ENCODE results near the gene SERAC1.

SERAC1 gene

DNA sequence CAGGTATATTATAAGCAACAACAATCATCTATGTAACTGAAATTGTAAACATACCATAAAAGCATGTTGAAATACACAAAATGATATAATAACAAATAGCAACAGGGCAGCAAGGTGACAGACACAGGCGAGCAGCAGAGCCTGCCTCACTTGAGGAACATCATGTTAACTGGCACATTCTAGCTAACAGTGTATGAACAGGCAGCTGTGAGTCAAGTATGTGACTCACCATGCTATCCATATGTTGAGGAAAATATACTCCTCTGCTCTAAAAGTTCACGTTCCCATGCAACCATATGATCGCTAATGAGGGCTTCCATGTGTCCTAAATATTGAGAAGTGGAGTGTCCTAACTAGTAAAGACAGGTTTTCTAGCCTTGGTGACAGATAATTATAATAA is 18.4 kb downstream of the SERAC1 start:
- Histone ChIP-seq H3K27ac (replicated peaks) (no peak overlapping the region), H3K4me3 (replicated peaks; ENCODE audit: insufficient read depth, low read length) (no peak overlapping the region), H3K27me3 (ENCODE audit: insufficient read depth, poor library complexity, severe bottlenecking) (no peaks in the 10 kb centered on the region)
- no peak for DNase-seq (ENCODE audit: low read depth in 1 of 2, low spot score in 1 of 2)
- TF ChIP-seq REST (IDR thresholded peaks at IDR 0.05; ENCODE audit: insufficient replicate concordance, low read depth) (no peak), GABPA (IDR thresholded peaks at IDR 0.05; ENCODE audit: low read depth) (no peak), POLR2AphosphoS5 (IDR thresholded peaks at IDR 0.05; ENCODE audit: low read depth) (no peak), SPI1 (IDR thresholded peaks at IDR 0.05; ENCODE audit: borderline replicate concordance, low read depth) (no peak)
- TF ChIP-seq, protein P1, sequence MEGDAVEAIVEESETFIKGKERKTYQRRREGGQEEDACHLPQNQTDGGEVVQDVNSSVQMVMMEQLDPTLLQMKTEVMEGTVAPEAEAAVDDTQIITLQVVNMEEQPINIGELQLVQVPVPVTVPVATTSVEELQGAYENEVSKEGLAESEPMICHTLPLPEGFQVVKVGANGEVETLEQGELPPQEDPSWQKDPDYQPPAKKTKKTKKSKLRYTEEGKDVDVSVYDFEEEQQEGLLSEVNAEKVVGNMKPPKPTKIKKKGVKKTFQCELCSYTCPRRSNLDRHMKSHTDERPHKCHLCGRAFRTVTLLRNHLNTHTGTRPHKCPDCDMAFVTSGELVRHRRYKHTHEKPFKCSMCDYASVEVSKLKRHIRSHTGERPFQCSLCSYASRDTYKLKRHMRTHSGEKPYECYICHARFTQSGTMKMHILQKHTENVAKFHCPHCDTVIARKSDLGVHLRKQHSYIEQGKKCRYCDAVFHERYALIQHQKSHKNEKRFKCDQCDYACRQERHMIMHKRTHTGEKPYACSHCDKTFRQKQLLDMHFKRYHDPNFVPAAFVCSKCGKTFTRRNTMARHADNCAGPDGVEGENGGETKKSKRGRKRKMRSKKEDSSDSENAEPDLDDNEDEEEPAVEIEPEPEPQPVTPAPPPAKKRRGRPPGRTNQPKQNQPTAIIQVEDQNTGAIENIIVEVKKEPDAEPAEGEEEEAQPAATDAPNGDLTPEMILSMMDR (IDR thresholded peaks at IDR 0.05; ENCODE audit: insufficient read depth, low read length), result no peak

DNA sequence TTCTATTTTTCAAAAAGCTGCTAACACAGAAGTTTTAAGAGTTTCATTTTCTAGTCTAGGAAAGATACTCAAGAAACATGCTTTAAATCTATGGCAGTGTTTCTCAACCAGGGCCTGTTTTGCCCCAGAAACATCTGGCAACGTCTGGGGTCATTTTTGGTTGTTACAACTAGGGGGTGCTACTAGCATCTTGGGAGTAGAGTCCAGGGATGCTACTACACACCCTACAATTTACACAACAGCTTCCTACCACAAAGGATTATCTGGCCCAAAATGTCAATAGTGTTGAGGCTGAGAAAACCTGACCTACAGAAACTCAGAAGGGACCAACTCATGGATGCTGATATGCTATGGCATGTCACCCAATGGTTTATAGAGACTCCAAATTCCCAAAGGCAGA is 24.4 kb downstream of the SERAC1 start:
- no peak overlapping the region for H3K4me3 ChIP-seq (replicated peaks; ENCODE audit: insufficient read depth, low read length)
- no peak for TF ChIP-seq POLR2AphosphoS5 (IDR thresholded peaks at IDR 0.05; ENCODE audit: low read depth)
- no peak for TF ChIP-seq SPI1 (IDR thresholded peaks at IDR 0.05; ENCODE audit: borderline replicate concordance, low read depth)
- no peaks in the 10 kb centered on the region for H3K27me3 ChIP-seq (ENCODE audit: insufficient read depth, poor library complexity, severe bottlenecking)
- DNase-seq (ENCODE audit: low read depth in 1 of 2, low spot score in 1 of 2), result peak; percentile 30 to 35
- H3K27ac ChIP-seq (replicated peaks), result no peak overlapping the region

- H3K4me3 ChIP-seq (replicated peaks; ENCODE audit: insufficient read depth, low read length), result no peak overlapping the region
- no peaks in the 10 kb centered on the region for H3K27me3 ChIP-seq (ENCODE audit: insufficient read depth, poor library complexity, severe bottlenecking)
- DNase-seq (ENCODE audit: low read depth in 1 of 2, low spot score in 1 of 2), result no peak
- no peak overlapping the region for H3K27ac ChIP-seq (replicated peaks)
- no peak for TF ChIP-seq REST (IDR thresholded peaks at IDR 0.05; ENCODE audit: insufficient replicate concordance, low read depth)
- no peak for TF ChIP-seq SPI1 (IDR thresholded peaks at IDR 0.05; ENCODE audit: borderline replicate concordance, low read depth)
- TF ChIP-seq POLR2AphosphoS5 (IDR thresholded peaks at IDR 0.05; ENCODE audit: low read depth), result no peak
Observed at GRCh38 chr6:158142789-158143188, 25.3 kb downstream of the SERAC1 start.

DNA sequence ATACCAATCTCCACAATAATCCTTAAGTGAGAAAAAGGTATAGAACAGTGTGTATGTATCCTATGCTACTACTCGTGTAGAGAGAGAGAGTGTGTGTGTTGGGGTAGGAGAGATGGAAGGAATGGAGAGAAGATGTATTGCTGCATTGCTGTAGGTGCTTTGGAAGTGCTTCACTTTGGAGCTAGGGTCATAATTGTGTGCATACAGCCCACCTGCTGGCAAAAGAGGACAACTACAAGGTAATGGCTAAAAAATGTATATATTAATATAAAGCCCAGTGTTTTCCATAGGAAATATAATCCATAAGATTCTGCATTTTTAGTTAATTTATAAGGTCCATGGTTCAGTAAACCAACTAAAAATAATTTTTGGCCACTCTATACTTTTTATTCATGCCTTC is 36.1 kb downstream of the SERAC1 start:
- H3K27ac ChIP-seq (replicated peaks), result no peak overlapping the region
- peak; percentile 13 to 45 for DNase-seq (ENCODE audit: low read depth in 1 of 2, low spot score in 1 of 2)
- no peaks in the 10 kb centered on the region for H3K27me3 ChIP-seq (ENCODE audit: insufficient read depth, poor library complexity, severe bottlenecking)
- TF ChIP-seq, protein P1 (IDR thresholded peaks at IDR 0.05; ENCODE audit: insufficient read depth, low read length), result peak; percentile 30
- no peak for TF ChIP-seq REST (IDR thresholded peaks at IDR 0.05; ENCODE audit: insufficient replicate concordance, low read depth)
- H3K4me3 ChIP-seq (replicated peaks; ENCODE audit: insufficient read depth, low read length), result no peak overlapping the region

Measured in HL-60 (cell line).